H54 (cell line): ENCODE results near the gene GALNT18.

Experiments
- DNase-seq: peaks from one replicate; pipeline ENCODE4 v3.0.0; 2011; ENCODE audit warnings: low spot score, mixed read lengths; ENCODE audit not compliant: insufficient read length
- FAIRE-seq: peaks from 3 replicates; lab custom pipeline; 2011; peaks lifted over from hg19 to GRCh38; lab: Jason Lieb, UNC
- POLR2A ChIP-seq: IDR thresholded peaks from 2 replicates; pipeline ENCODE4 v1.6.1; 2011; ENCODE audit warnings: low read depth, mild to moderate bottlenecking, low read length

Gene GALNT18

DNA sequence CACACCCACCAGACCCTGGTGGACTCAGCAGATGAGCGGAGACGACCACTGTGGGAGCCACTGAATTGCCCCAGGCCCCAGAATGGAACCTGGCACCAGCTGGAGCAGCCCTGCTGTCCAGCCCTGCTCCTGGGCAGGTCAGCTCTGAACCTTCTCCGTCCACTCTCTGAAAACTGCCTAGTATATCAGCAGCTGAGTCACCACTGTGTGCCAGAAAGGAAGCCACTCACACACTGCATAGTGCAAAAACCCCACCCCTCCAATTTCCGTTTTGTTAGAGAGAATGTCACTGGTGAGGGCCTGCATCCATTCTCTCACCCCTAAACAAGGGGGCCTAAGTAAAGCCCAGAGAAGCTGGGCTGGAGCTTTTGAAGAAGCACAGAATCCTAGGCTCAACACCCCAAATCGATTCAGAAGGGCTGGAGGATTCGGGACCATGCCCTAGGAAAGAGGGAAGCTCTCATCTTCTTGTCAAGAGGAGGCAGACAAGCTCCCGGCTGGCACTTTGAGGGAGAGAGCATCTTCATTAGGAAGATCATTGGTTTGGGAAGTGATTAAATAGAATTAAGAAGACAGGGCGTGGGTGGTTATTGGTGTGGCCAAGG lies 44.5 kb downstream of the GALNT18 start:
- no peak for FAIRE-seq
- DNase-seq = peak; percentile 67
- TF ChIP-seq POLR2A = 0 out of 2 replicates have a peak, but pooled peaks have one; percentile 17

DNA sequence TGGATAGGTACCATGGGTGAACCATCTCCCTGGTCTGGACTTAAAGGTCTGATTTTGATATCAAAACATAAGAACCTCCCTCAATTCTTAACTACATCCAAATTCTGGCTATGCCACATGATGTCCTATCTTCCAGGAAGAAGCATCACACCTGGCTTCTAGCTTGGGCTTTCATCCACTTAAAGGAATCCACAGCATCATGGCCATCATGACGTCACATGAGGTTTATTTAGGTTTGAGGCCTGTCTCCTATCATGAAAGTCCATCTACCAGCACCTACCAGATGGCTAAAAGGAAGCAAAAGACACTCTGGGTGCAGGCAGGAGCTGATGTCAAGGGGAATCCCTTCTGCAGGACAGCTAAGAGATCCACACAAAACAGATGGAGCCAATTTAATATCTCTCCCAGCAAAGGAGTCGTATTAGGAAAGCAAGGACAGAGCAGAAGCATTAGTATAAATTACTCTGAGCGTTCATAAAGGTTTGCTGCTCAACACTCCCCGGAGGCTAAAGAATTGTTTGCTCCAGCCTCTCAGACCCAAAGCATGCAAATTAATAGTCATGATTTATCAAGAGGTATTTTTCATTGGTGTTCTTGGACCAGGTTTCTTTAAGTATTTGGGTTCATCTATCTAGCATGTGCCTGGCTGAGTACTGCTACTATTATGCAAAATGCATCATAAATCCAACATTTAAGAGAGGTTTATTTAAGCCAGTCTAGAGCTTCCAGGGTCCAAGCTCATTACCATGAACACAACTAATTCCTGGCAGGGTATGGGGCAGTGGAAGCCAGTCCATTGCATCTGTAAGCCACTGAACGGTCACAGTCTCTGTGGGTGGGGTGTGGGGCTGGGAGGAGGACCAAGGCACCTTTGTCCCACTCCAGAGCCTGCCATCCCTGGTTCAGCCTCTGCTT lies 47.2 kb downstream of the GALNT18 start:
- no peak for TF ChIP-seq POLR2A
- DNase-seq = no peak
- FAIRE-seq = no peak

DNA sequence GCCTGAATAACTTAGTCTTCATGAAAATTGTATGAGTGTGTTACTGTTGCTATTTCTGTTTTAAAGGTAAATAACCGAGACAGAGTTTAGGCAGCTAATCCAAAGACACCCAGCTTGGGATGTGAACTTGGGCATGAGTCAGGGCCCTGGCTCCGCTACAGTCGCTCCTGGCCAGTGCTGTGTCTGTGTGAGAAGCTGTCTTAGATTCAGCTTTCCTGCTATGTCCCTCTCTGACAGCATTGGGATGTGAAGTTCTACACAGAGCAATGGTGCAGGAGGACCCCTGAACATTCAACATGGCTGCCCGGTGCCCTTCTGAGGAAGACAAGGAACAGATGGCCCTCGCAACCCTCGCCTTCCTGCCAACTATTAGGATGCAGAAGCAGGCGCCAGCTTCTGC lies 49.4 kb downstream of the GALNT18 start:
- DNase-seq (no peak), FAIRE-seq (no peak)
- TF ChIP-seq POLR2A = no peak

DNA sequence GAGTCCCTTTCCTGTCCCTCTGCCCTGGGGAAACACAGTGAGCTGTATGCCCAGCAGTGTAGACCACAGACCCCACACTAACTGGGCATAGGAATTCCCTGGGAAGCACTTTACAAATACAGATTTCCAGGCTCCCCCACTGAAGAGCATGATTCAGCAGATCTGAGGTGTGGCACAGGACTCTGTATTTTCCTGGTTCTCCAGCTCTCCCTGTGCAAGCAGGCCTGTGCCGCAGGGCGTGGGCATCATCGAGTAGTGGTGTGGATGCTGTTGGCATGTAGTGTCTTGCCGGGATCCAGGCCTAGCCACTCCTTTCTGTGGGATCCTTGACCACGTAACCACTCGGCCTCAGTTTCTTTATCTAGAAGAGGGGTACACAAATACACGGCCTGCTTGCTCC lies 49.9 kb downstream of the GALNT18 start:
- no peak for TF ChIP-seq POLR2A
- no peak for FAIRE-seq
- DNase-seq = no peak

DNA sequence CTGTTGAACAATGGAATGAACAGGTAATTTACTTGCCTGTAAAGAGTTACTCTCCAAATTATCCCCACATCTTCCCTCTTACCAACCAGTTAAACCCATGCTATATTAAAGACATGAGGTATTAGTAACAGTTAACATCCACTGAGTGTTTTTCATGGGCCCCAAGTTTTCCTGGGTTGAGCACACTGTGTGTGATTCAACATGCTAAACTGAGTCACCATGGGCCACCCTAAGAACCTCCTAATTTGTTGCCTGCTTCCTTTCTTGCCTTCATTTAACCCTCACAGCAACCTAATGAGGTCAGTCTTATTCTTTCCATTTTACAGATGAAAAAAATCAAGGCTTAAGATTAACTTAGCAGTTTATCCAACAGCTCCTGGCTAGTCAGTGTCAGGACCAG lies 51.0 kb downstream of the GALNT18 start:
- no peak for FAIRE-seq
- TF ChIP-seq POLR2A = no peak
- DNase-seq = no peak

DNA sequence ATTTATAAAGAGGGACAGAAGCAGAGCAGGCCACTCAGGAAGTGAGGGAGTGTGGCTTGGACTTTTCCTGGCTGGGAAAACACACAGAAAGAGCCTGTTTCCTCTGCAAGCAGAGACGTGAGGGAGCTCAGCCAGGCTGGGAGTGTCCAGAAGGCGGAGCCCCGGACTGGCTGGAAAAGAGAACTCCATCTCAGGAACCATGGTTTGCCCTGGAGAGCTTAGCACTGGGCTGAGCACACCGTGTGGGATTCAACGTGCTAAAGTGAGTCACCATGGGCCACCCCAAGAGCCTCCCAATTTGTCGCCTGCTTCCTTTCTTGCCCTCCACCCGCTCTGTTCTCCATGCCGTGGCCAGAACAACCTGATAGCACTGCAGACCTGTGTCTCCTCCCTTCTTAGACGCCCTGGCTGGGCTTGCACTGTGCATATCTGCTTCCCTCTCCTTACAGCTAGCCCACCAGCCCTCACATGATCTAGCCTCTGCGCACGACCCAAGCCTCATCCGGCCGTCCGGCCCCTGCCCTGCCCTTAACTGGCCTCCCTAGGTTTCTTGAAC lies 51.8 kb downstream of the GALNT18 start:
- TF ChIP-seq POLR2A = no peak
- DNase-seq (no peak), FAIRE-seq (no peak)

DNA sequence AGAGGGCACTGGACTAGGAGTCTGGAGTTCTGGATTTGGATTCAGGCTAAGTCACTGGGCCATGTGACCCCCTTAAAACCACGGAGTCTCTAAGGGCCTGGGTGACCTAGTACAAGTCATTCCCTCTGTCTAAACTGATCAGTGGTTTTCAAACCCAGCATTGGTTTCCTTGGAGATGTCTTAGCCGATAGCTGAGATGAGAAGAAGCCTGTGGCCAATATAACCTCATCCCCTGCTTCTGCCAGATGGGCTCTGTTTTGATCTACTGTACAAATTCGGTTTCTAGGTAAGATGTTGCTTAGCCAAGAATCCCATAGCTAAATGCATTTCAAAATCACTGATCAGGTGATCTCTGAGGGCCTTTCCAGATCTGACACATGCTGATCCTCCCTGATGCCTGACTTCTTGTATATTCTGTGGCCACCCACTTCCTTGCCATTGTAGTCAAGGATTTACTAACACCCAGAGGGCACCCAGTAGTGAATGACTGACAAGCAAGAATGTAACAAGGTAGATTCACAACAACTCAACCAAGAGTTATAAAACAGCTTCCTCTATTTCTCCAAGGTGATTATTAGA lies 53.1 kb downstream of the GALNT18 start:
- DNase-seq (no peak), FAIRE-seq (no peak)

DNA sequence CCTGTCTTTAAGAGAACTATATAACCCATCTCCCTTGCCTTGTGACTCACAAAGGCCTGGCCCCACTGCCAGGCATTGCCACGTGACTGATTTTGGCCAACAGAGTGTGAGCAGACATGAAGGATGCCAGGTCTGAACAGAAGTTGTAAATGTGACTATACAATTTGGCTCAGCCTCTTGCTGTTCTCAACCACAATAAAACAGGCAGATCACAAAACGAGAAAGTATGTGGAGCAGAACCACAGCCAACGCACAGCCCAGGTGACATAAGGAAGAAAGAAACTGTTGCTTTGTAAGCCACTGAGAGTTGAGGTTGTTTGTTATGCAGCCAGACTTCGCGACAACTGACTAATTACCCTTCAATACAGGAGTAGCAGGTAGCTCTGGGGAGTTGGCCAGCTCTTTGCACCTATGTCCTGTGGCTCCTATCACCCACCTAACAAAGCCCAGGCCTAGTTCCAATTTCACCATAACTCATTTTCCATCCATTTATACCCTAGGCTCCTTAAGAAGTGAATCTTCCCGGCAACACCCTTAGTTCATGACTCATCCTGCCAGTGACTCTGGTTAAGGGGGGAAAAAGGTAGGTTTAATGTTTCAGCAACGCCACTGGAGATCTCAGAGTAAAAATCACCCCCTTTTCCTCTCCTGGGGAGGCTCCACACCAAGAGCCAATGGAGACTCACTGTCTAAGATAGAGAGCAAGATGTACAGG lies 53.7 kb downstream of the GALNT18 start:
- FAIRE-seq = no peak
- no peak for TF ChIP-seq POLR2A
- peak; percentile 55 for DNase-seq

More for the DNA sequence above, 53.1 kb downstream of the GALNT18 start:
- no peak for TF ChIP-seq POLR2A

DNA sequence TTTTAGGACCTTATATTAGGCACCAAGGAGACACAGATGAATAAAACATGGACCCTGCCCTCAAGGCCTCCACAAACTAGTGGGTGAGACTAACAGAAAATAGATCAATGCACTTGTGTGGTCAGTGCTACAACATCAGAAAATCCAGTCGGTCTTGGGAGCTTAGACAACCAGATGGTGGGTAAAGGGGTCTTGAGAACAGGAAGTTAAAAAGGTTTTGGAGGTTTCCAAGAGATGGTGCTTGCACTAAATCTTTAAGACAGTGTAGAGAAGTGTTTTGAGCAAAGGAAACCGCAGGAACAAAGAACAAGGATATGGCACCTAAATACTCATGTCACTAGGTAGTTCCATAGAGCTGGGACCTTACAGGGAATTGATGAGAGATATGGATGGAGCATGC lies 56.2 kb downstream of the GALNT18 start:
- no peak for DNase-seq
- FAIRE-seq = no peak
- no peak for TF ChIP-seq POLR2A

DNA sequence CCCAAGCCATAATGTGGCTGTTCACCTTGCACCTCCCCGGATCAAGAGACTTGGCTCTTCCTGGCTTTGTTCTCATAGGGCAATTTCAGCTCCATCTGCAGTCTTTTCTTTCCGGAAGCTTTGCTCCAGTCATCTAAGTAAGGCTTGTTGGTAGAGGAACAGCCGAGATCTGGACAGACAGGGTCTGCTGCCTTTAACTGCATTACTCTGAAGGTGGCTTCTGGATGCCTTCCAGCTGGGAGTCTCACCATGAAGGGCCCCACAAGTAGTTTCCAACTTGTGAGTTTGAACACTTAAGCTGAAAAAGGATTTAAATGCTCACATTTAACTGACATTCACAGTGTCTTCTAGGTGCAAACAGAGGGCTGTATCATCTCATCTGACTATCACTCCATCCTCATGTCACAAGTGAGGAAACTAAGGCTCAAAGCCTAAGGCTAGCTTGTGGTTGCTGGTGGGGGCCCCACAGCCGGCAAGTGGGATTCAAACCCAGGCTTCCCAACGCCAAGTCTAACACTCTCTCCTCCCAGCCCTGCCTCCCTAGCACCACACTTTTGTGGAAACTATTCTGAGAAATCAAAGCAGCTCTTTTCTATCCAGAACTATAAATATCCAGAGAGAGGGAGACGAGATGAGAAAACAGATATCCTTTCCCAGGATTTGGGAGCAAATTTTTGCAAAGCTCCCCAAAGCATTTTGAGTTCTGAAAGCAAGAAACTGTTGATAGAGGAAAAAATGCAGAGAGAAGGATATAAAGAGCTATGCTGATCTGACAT lies 58.4 kb downstream of the GALNT18 start:
- FAIRE-seq = no peak
- TF ChIP-seq POLR2A = no peak
- DNase-seq = no peak

DNA sequence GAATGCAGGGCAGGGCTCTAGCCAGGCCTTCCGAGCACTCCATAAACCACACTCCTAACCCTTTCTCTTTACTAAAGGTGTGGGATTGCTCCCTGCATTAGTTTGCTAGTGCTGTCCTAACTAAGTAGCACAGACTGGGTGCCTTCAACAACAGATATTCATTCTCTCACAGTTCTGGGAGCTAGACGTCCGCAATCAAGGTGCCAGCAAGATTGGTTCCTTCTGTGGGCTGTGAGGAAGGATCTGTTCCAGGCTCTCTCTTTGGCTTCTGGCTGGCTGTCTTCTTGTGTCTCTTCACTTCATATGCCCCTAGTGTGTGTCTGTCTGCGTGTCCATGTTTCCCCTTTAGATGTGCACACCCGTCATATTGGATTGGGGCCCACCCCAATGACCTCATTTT lies 59.8 kb downstream of the GALNT18 start:
- FAIRE-seq (no peak), DNase-seq (no peak)
- TF ChIP-seq POLR2A = no peak

DNA sequence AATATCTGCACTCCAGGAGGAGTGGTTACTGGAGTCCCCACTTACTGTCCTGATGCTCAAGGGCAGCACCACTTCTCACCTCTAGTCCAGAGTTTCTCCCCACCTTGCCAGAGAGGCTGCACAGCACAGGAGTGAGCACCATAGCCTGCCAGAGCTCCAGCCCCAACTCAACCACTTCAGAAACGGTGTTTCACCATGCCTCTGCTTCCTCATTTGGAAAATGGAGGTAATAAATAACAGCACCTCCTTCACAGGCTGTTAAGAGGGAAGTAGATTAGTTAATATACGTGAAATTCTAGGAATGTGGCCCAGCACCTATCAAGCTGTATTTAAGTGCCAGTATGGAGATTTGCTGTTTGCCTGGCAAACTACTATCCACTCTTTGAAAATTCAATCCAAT lies 63.0 kb downstream of the GALNT18 start:
- DNase-seq (no peak), FAIRE-seq (no peak)
- TF ChIP-seq POLR2A = no peak

DNA sequence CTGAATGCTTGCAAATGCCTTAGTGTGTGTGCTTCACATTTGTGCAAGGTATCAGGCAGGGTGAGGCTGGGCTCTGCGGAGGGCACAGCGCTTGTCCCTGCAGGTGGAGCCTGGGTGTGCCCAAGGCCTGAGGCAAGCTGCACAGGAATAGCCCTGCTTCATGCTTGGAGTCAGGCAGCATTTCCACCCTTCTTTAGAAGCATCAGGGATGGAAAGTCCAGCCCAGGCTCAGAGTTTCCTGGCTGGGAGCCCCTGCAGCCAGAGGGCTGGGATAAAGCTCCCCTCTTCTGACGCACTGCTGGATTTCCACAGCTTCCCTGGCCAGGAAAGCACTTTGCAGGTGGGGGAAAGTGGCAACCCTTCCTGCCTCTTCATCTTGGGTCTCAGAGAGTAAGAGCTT lies 63.4 kb downstream of the GALNT18 start:
- FAIRE-seq = no peak
- DNase-seq = no peak
- no peak for TF ChIP-seq POLR2A
